Neural progenitor cell (in vitro differentiated cells): Measurements from ENCODE around the gene CETP. TPM values are rescaled to one million over a fixed set of nuclear protein-coding genes. Genes with fewer than 3 reads are reported as not detected.
A peak's percentile ranks its signal among the peaks of the same experiment; 100 is the strongest.
"Not testable (repeated sequence)": the region's sequence is repeated elsewhere in the genome, so short reads cannot be mapped to it uniquely, and the experiment has no call there.

Experiments used
- DNase-seq: peaks from one replicate; pipeline ENCODE4 v3.0.0-alpha.2; 2016; ENCODE audit warnings: low spot score
- H2AFZ ChIP-seq: fragments of 200-600 bp; sonication (generic); replicated peaks from 2 replicates; pipeline ENCODE4 v1.6.1; 2016; ENCODE audit warnings: antibody characterized with exemption
- H3F3A ChIP-seq: fragments of 200-600 bp; sonication (generic); 2 replicates; pipeline ENCODE4 v1.6.1; 2016; ENCODE audit warnings: antibody characterized with exemption, low read depth
- H3K27ac ChIP-seq: fragments of 200-600 bp; sonication (generic); 2 replicates; pipeline ENCODE4 v1.5.1; 2016; ENCODE audit warnings: mild to moderate bottlenecking
- H3K27me3 ChIP-seq: fragments of 200-600 bp; sonication (generic); 2 replicates; pipeline ENCODE4 v1.6.1; 2016; ENCODE audit warnings: mild to moderate bottlenecking, moderate library complexity
- H3K36me3 ChIP-seq: fragments of 200-600 bp; sonication (generic); 2 replicates; pipeline ENCODE4 v1.5.1; 2016
- H3K4me1 ChIP-seq: fragments of 200-600 bp; sonication (generic); 2 replicates; pipeline ENCODE4 v1.6.1; 2016; ENCODE audit warnings: mixed run types
- H3K4me2 ChIP-seq: fragments of 200-600 bp; sonication (generic); 2 replicates; pipeline ENCODE4 v1.6.1; 2016
- H3K4me3 ChIP-seq: fragments of 200-600 bp; sonication (generic); 2 replicates; pipeline ENCODE4 v1.5.1; 2016
- H3K79me2 ChIP-seq: fragments of 200-600 bp; sonication (generic); 2 replicates; pipeline ENCODE4 v1.6.1; 2016; ENCODE audit warnings: low read depth
- H3K9ac ChIP-seq: fragments of 200-600 bp; sonication (generic); 2 replicates; pipeline ENCODE4 v1.6.1; 2016
- H3K9me3 ChIP-seq: fragments of 200-600 bp; sonication (generic); 2 replicates; pipeline ENCODE4 v1.5.1; 2016; ENCODE audit warnings: low read depth
- H4K20me1 ChIP-seq: fragments of 200-600 bp; sonication (generic); 2 replicates; pipeline ENCODE4 v1.6.1; 2016; ENCODE audit warnings: low read depth
- H3K27ac Mint-ChIP-seq: 3 replicates; pipeline ENCODE4 v1.8.0; 2021; ENCODE audit warnings: mixed read lengths
- H3K27me3 Mint-ChIP-seq: 2 replicates; pipeline ENCODE4 v1.8.0; 2022; ENCODE audit warnings: low read depth, mild to moderate bottlenecking, inconsistent platforms, moderate library complexity, mixed read lengths; ENCODE audit not compliant: insufficient read depth
- H3K36me3 Mint-ChIP-seq: 3 replicates; pipeline ENCODE4 v1.8.0; 2021; ENCODE audit warnings: mixed read lengths
- H3K4me1 Mint-ChIP-seq: 3 replicates; pipeline ENCODE4 v1.8.0; 2021; ENCODE audit warnings: mixed read lengths
- H3K4me3 Mint-ChIP-seq: 3 replicates; pipeline ENCODE4 v1.8.0; 2021; ENCODE audit warnings: mild to moderate bottlenecking, moderate library complexity, mixed read lengths
- H3K9me3 Mint-ChIP-seq: 3 replicates; pipeline ENCODE4 v1.8.0; 2020; ENCODE audit warnings: mixed read lengths
- EZH2 ChIP-seq: fragments of 200-600 bp; sonication (generic); IDR thresholded peaks from 2 replicates; pipeline ENCODE4 v1.6.1; 2017; ENCODE audit warnings: antibody characterized with exemption, mild to moderate bottlenecking, moderate library complexity
- EZH2phosphoT487 ChIP-seq: fragments of 200-600 bp; sonication (generic); IDR thresholded peaks from 2 replicates; pipeline ENCODE4 v1.6.1; 2017; ENCODE audit warnings: antibody characterized with exemption
- total RNA-seq: library from RNA; depleted of rRNA; stranded (reverse); fragments of >200 nt; gene quantifications from 2 replicates; pipeline ENCODE4 v1.2.3, GENCODE V29; 2015; ENCODE audit warnings: low replicate concordance
- TF ChIP-seq, protein P1 (sequence below): fragments of 200-600 bp; sonication (generic); IDR thresholded peaks from 2 replicates; pipeline ENCODE4 v1.5.1; 2017; ENCODE audit warnings: antibody characterized with exemption, mild to moderate bottlenecking

The CETP gene
- total RNA-seq, 1 donor from 2014 or later: 0.28 TPM

DNA sequence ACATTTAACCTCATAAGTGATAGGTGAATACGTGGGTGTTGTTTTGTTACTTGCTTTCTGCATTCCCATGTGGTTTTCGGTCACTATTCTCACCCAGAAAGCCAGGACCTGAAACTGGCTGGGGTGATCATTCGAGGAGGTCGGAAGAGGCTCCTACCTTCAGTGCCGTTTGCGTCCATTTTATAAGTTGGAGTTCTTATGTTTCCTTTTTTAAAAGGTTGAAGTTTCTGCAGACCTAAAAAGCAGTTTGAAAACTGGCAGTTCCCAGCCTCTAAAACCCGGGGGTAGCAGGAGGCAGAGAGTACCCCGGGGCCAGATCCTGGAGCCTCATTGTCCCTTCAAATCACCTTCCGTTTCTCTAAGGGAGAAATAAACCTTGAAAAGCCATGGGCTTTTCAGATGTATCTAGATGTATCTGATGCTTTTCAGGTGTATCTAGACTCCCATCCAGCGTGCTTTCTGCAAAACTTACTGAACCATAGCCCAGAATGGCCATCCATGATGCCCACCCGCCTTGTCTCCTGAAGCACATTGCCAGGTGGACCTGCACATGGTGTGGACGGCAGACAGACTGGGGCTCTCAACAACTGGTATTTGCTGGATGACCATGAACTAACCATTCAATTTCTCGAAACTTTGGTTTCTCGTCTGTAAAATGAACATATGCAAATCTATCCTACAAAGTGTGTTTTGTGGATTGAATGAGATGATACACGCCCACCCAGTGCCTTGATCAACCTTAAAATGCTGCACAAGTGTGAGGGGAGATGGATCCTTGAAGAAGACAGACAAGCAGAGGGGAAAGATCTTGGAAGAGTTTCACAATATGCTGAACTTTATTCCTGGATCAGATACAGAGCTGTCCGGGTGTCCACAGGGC, 28.9 kb downstream of the CETP start:
- Histone ChIP-seq H3K36me3 (no peaks in the 10 kb centered on the region), H3K27ac (no peak overlapping the region), H3K4me1 (peaks cover 6% of the 10 kb centered on the region), H3F3A (no peaks in the 10 kb centered on the region), H2AFZ (no peak overlapping the region), H3K4me2 (no peak overlapping the region), H3K79me2 (no peaks in the 10 kb centered on the region), H3K27me3 (peaks cover 54% of the 10 kb centered on the region), H3K9me3 (no peaks in the 10 kb centered on the region), H4K20me1 (no peaks in the 10 kb centered on the region), H3K9ac (no peak overlapping the region), H3K4me3 (no peak overlapping the region)
- Mint-ChIP-seq H3K4me3 (peak overlapping the region; percentile 85), H3K27ac (no peak overlapping the region), H3K27me3 (peaks cover 40% of the 10 kb centered on the region), H3K36me3 (no peaks in the 10 kb centered on the region), H3K9me3 (no peaks in the 10 kb centered on the region), H3K4me1 (peaks cover 11% of the 10 kb centered on the region)
- TF ChIP-seq, protein P1, sequence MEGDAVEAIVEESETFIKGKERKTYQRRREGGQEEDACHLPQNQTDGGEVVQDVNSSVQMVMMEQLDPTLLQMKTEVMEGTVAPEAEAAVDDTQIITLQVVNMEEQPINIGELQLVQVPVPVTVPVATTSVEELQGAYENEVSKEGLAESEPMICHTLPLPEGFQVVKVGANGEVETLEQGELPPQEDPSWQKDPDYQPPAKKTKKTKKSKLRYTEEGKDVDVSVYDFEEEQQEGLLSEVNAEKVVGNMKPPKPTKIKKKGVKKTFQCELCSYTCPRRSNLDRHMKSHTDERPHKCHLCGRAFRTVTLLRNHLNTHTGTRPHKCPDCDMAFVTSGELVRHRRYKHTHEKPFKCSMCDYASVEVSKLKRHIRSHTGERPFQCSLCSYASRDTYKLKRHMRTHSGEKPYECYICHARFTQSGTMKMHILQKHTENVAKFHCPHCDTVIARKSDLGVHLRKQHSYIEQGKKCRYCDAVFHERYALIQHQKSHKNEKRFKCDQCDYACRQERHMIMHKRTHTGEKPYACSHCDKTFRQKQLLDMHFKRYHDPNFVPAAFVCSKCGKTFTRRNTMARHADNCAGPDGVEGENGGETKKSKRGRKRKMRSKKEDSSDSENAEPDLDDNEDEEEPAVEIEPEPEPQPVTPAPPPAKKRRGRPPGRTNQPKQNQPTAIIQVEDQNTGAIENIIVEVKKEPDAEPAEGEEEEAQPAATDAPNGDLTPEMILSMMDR: no peak
- TF ChIP-seq EZH2 (no peak), EZH2phosphoT487 (no peak)
- no peak for DNase-seq

DNA sequence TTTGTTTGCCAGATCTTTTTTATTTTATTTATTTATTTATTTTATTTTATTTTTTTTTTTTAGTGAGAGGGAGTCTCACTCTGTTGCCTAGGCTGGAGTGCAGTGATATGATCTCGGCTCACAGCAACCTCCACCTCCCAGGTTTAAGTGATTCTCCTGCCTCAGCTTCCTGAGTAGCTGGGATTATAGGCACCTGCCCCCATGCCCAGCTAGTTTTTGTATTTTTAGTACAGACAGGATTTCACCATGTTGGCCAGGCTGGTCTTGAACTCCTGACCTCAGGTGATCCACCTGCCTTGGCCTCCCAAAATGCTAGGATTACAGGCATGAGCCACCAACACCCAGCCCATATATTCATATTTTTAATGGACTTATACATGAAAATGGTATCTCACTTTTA, 30.7 kb downstream of the CETP start:
- not testable (repeated sequence) for H3K27ac ChIP-seq, H3K4me1 ChIP-seq, H3K4me3 ChIP-seq, H3K36me3 Mint-ChIP-seq, H3K27ac Mint-ChIP-seq, H3K4me2 ChIP-seq, H4K20me1 ChIP-seq, H3K9ac ChIP-seq, H3K9me3 ChIP-seq, H2AFZ ChIP-seq, H3K9me3 Mint-ChIP-seq, H3K79me2 ChIP-seq, H3F3A ChIP-seq, H3K36me3 ChIP-seq, H3K4me3 Mint-ChIP-seq, DNase-seq
- Mint-ChIP-seq H3K27me3 (peaks cover 40% of the 10 kb centered on the region), H3K4me1 (peaks cover 11% of the 10 kb centered on the region)
- peaks cover 47% of the 10 kb centered on the region for H3K27me3 ChIP-seq

DNA sequence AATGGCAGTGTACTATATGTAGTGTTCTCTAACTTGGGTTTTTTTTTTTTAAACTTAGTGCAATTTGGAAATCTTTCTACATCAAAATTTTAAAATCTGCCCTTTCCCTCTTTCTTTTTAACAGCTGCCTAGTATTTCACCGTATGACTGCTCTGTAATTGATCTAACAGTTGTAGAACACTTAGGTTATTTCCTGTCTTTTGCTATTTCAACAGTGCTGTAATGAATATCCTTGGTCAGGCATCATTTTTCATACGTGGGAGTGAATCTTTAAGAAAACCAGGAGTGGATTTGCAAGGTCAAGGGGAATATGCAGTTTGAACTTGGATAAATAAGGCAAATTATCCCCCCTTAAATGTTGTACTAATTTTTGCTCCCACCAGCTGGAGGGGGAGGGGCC, 31.5 kb downstream of the CETP start:
- H3K4me3 ChIP-seq: no peak overlapping the region
- Mint-ChIP-seq H3K4me3 (no peak overlapping the region), H3K4me1 (peaks cover 11% of the 10 kb centered on the region), H3K9me3 (no peaks in the 10 kb centered on the region), H3K27ac (no peak overlapping the region), H3K36me3 (no peaks in the 10 kb centered on the region), H3K27me3 (peaks cover 32% of the 10 kb centered on the region)
- TF ChIP-seq, protein P1: no peak
- TF ChIP-seq EZH2phosphoT487: no peak
- no peak for TF ChIP-seq EZH2
- no peak overlapping the region for H3K9ac ChIP-seq
- no peaks in the 10 kb centered on the region for H4K20me1 ChIP-seq
- H3F3A ChIP-seq: no peaks in the 10 kb centered on the region
- H3K79me2 ChIP-seq: no peaks in the 10 kb centered on the region
- no peak overlapping the region for H2AFZ ChIP-seq
- H3K27me3 ChIP-seq: peaks cover 40% of the 10 kb centered on the region
- no peak overlapping the region for H3K27ac ChIP-seq
- H3K4me2 ChIP-seq: no peak overlapping the region
- DNase-seq: no peak
- H3K9me3 ChIP-seq: no peaks in the 10 kb centered on the region
- H3K4me1 ChIP-seq: peaks cover 6% of the 10 kb centered on the region
- no peaks in the 10 kb centered on the region for H3K36me3 ChIP-seq

DNA sequence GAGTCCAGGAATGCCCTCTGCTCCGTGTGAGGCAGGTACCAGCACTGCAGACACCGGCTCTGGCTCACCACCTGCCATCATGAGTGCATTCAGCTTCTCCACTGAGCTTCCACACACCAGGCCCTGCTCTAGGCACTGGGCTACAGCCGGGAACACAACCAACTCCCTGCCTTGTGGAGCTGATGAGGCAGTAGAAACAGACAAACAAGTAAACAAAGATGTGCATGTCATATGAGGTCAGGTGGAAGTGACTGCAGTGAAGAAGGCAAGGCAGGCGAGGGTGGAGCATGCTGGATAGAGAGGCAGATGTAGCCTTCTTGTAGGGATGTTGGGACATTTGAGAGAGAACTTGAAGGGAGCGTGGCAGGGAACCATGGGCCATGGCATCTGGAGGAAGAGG, 32.6 kb downstream of the CETP start:
- Mint-ChIP-seq H3K36me3 (no peaks in the 10 kb centered on the region), H3K27ac (no peak overlapping the region), H3K9me3 (no peaks in the 10 kb centered on the region), H3K4me3 (no peak overlapping the region), H3K27me3 (peaks cover 27% of the 10 kb centered on the region), H3K4me1 (peaks cover 15% of the 10 kb centered on the region)
- no peak overlapping the region for H3K9ac ChIP-seq
- H3K4me2 ChIP-seq: no peak overlapping the region
- no peaks in the 10 kb centered on the region for H4K20me1 ChIP-seq
- peaks cover 28% of the 10 kb centered on the region for H3K27me3 ChIP-seq
- H3K79me2 ChIP-seq: no peaks in the 10 kb centered on the region
- TF ChIP-seq EZH2phosphoT487 (no peak), EZH2 (no peak)
- TF ChIP-seq, protein P1: no peak
- H3K4me3 ChIP-seq: no peak overlapping the region
- no peak for DNase-seq
- no peaks in the 10 kb centered on the region for H3K36me3 ChIP-seq
- no peak overlapping the region for H3K27ac ChIP-seq
- H3K4me1 ChIP-seq: peaks cover 15% of the 10 kb centered on the region
- H2AFZ ChIP-seq: no peak overlapping the region
- H3K9me3 ChIP-seq: no peaks in the 10 kb centered on the region
- H3F3A ChIP-seq: no peaks in the 10 kb centered on the region
